ENCODE measurements around the gene CCDC60.
A peak's percentile ranks its signal among the peaks of the same experiment; 100 is the strongest.

The CCDC60 gene

DNA sequence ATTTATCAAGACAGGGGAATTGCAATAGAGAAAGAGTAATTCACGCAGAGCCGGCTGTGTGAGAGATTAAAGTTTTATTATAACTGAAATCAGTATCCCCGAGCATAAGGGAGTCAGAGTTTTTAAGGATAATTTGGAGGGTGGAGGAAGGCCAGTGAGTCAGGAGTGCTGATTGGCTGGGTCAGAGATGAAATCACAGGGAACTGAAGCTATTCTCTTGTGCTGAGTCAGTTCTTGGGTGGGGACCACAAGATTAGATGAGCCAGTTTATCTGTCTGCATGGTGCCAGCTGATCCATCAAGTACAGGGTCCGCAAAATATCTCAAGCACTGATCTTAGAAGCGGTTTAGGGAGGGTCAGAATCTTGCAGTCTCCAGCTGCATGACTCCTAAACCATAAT, 96.6 kb downstream of the CCDC60 start:
- no peak for ATAC-seq
- no peak for TF ChIP-seq BACH2 (CRISPR knock-in tag; IDR thresholded peaks at IDR 0.05; ENCODE audit: borderline replicate concordance)
- no peak for TF ChIP-seq ZC3H10 (CRISPR knock-in tag; IDR thresholded peaks at IDR 0.05)
- TF ChIP-seq RARB (CRISPR knock-in tag; IDR thresholded peaks at IDR 0.05), result no peak
- TF ChIP-seq OSR1 (CRISPR knock-in tag; IDR thresholded peaks at IDR 0.05), result no peak
- TF ChIP-seq ZFP3 (CRISPR knock-in tag; IDR thresholded peaks at IDR 0.05), result no peak
- TF ChIP-seq, protein P1, sequence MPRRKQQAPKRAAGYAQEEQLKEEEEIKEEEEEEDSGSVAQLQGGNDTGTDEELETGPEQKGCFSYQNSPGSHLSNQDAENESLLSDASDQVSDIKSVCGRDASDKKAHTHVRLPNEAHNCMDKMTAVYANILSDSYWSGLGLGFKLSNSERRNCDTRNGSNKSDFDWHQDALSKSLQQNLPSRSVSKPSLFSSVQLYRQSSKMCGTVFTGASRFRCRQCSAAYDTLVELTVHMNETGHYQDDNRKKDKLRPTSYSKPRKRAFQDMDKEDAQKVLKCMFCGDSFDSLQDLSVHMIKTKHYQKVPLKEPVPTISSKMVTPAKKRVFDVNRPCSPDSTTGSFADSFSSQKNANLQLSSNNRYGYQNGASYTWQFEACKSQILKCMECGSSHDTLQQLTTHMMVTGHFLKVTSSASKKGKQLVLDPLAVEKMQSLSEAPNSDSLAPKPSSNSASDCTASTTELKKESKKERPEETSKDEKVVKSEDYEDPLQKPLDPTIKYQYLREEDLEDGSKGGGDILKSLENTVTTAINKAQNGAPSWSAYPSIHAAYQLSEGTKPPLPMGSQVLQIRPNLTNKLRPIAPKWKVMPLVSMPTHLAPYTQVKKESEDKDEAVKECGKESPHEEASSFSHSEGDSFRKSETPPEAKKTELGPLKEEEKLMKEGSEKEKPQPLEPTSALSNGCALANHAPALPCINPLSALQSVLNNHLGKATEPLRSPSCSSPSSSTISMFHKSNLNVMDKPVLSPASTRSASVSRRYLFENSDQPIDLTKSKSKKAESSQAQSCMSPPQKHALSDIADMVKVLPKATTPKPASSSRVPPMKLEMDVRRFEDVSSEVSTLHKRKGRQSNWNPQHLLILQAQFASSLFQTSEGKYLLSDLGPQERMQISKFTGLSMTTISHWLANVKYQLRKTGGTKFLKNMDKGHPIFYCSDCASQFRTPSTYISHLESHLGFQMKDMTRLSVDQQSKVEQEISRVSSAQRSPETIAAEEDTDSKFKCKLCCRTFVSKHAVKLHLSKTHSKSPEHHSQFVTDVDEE (CRISPR knock-in tag; IDR thresholded peaks at IDR 0.05), result no peak

DNA sequence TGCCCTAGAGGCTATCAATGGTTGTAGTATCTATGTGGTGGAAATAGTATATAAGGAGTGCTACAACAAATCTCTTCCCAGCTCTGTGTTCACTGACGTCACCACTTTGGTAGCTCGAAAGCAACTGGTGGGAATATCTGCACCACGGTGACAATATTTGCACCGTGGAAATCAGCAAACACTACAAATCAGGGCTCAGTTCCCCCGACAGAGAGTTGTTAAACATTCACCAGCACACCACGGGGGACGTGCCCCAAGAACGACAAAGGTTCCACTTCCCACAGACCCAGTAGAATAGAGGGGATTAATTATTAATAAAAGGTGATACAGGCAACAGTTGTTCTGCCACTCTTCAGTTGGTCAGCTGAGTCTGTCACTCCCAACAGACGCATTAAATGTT, 98.4 kb downstream of the CCDC60 start:
- no peak for ATAC-seq
- TF ChIP-seq ZFP30 (CRISPR knock-in tag; IDR thresholded peaks at IDR 0.05), result no peak
- TF ChIP-seq, protein P2, sequence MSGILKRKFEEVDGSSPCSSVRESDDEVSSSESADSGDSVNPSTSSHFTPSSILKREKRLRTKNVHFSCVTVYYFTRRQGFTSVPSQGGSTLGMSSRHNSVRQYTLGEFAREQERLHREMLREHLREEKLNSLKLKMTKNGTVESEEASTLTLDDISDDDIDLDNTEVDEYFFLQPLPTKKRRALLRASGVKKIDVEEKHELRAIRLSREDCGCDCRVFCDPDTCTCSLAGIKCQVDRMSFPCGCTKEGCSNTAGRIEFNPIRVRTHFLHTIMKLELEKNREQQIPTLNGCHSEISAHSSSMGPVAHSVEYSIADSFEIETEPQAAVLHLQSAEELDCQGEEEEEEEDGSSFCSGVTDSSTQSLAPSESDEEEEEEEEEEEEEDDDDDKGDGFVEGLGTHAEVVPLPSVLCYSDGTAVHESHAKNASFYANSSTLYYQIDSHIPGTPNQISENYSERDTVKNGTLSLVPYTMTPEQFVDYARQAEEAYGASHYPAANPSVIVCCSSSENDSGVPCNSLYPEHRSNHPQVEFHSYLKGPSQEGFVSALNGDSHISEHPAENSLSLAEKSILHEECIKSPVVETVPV (CRISPR knock-in tag; IDR thresholded peaks at IDR 0.05), result no peak

DNA sequence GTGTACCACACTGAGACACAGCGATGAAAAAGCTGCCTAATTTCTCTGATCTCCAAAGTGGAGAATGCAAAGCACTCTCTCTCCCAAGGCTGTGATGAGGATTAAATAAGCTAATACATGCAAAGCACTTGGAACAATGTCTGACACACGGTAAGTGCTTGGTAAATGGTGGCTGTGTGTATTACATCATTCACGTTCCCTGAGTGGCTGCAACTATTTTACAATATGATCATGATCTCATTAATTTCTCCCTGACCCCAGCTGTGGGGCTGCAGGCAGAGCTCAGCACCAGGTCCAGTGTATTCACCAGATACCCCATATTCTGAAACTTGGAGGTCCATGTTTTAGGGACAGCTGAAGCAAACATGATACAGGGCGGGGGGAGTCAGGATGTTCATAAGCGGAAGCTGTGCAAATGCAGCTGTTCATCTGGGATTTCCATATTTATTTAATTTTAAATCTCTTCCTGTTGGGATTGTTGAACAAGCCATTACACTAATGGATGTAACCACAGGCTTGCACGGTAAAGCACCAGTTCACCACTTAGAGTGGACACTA, 106.4 kb downstream of the CCDC60 start:
- no peak for ATAC-seq
- no peak for TF ChIP-seq ZFP3 (CRISPR knock-in tag; IDR thresholded peaks at IDR 0.05)
- no peak for TF ChIP-seq ZFP30 (CRISPR knock-in tag; IDR thresholded peaks at IDR 0.05)
- no peak for TF ChIP-seq SNAI2 (CRISPR knock-in tag; IDR thresholded peaks at IDR 0.05)
- TF ChIP-seq TCF4 (CRISPR knock-in tag; IDR thresholded peaks at IDR 0.05; ENCODE audit: borderline replicate concordance), result no peak
- no peak for TF ChIP-seq PPARA (CRISPR knock-in tag; IDR thresholded peaks at IDR 0.05; ENCODE audit: borderline replicate concordance)
- no peak for TF ChIP-seq ISL1 (CRISPR knock-in tag; IDR thresholded peaks at IDR 0.05)
- TF ChIP-seq, protein P3, sequence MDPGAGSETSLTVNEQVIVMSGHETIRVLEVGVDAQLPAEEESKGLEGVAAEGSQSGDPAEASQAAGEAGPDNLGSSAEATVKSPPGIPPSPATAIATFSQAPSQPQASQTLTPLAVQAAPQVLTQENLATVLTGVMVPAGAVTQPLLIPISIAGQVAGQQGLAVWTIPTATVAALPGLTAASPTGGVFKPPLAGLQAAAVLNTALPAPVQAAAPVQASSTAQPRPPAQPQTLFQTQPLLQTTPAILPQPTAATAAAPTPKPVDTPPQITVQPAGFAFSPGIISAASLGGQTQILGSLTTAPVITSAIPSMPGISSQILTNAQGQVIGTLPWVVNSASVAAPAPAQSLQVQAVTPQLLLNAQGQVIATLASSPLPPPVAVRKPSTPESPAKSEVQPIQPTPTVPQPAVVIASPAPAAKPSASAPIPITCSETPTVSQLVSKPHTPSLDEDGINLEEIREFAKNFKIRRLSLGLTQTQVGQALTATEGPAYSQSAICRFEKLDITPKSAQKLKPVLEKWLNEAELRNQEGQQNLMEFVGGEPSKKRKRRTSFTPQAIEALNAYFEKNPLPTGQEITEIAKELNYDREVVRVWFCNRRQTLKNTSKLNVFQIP (CRISPR knock-in tag; IDR thresholded peaks at IDR 0.05; ENCODE audit: borderline replicate concordance, low read depth), result no peak
- TF ChIP-seq, protein P4, sequence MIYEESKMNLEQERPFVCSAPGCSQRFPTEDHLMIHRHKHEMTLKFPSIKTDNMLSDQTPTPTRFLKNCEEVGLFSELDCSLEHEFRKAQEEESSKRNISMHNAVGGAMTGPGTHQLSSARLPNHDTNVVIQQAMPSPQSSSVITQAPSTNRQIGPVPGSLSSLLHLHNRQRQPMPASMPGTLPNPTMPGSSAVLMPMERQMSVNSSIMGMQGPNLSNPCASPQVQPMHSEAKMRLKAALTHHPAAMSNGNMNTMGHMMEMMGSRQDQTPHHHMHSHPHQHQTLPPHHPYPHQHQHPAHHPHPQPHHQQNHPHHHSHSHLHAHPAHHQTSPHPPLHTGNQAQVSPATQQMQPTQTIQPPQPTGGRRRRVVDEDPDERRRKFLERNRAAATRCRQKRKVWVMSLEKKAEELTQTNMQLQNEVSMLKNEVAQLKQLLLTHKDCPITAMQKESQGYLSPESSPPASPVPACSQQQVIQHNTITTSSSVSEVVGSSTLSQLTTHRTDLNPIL (CRISPR knock-in tag; IDR thresholded peaks at IDR 0.05; ENCODE audit: low read depth), result no peak
- TF ChIP-seq ARNTL (CRISPR knock-in tag; IDR thresholded peaks at IDR 0.05; ENCODE audit: borderline replicate concordance, low read depth), result no peak
- no peak for TF ChIP-seq CSDC2 (CRISPR knock-in tag; IDR thresholded peaks at IDR 0.05)
- TF ChIP-seq ZNF565 (CRISPR knock-in tag; conservative IDR thresholded peaks at IDR 0.05; ENCODE audit: low read depth), result no peak
- TF ChIP-seq BACH2 (CRISPR knock-in tag; IDR thresholded peaks at IDR 0.05; ENCODE audit: borderline replicate concordance), result no peak
- no peak for TF ChIP-seq GLIS3 (CRISPR knock-in tag; IDR thresholded peaks at IDR 0.05)
- TF ChIP-seq, protein P2 (CRISPR knock-in tag; IDR thresholded peaks at IDR 0.05), result no peak
- TF ChIP-seq ZNF70 (CRISPR knock-in tag; IDR thresholded peaks at IDR 0.05), result no peak

DNA sequence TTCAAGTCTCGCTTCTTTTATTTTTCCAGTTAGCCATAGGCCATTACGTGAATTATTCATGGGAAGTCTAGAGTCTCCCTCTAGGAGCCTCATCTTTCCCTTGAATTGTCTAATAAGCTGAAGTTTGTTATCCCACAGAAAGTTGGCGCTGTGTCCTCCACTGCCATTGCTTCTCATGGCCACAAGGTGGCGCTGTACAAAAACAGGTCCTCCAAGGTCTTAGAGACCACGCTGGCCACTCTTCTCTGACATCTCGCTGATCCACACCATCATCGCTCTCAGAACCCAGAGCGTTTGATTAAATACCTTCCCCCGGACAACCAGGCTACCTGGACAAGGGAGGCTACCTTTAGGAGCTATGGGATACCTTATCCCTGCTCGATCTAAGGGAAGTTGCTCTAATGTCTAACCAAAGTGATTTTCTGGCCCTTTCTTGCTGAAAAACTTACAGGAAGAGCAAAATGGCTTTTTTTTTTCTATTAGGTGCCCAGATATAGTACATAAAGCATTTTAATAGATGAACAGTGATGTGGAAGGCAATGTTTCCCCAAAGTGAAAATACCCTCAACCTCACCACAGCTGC, 110.0 kb downstream of the CCDC60 start:
- ATAC-seq, result peak; percentile 73
- TF ChIP-seq OSR1 (CRISPR knock-in tag; IDR thresholded peaks at IDR 0.05), result no peak

Data from SK-N-SH treated with all-trans-retinoic acid at 6 μM for 48 hours (cell line).